ENCODE results near the gene TSPAN11. TPM values are rescaled to one million over a fixed set of nuclear protein-coding genes. Genes with fewer than 3 reads are reported as not detected.

TSPAN11 gene
- total and polyA plus RNA-seq, 4 donors = 0.13 to 1.2 (median 0.44) TPM

- TF ChIP-seq EGR1 (IDR thresholded peaks at IDR 0.05; ENCODE audit: low read depth in 2 of 2) = no peak
- TF ChIP-seq FOXA1 (IDR thresholded peaks at IDR 0.05) = no peak
Measured at GRCh38 chr12:31021181-31021580, 94.6 kb downstream of the TSPAN11 start (continued).

GRCh38 chr12:31021809-31022494 is 95.4 kb downstream of the TSPAN11 start:
- TF ChIP-seq SP1 (IDR thresholded peaks at IDR 0.05) (no peak), REST (IDR thresholded peaks at IDR 0.05) (no peak), CTCF (IDR thresholded peaks at IDR 0.05; ENCODE audit: low read depth, low read length, missing input control) (no peak), FOXA2 (IDR thresholded peaks at IDR 0.05) (no peak), MAX (IDR thresholded peaks at IDR 0.05) (no peak), NR2F2 (IDR thresholded peaks at IDR 0.05) (no peak), TAF1 (conservative IDR thresholded peaks at IDR 0.05) (no peak), RAD21 (IDR thresholded peaks at IDR 0.05) (no peak)
- no peak for DNase-seq (ENCODE audit: low spot score)
- 64% methylated on average over 4 of the region's 4 CpGs for WGBS

GRCh38 chr12:31023271-31023724 is 96.8 kb downstream of the TSPAN11 start:
- TF ChIP-seq GABPA (IDR thresholded peaks at IDR 0.05 in 1 of 2, conservative IDR thresholded peaks at IDR 0.05 in 1 of 2) (no peak), RAD21 (IDR thresholded peaks at IDR 0.05) (no peak), ZBTB33 (IDR thresholded peaks at IDR 0.05) (no peak), SP1 (IDR thresholded peaks at IDR 0.05) (no peak), ATF3 (IDR thresholded peaks at IDR 0.05) (no peak), MAX (IDR thresholded peaks at IDR 0.05) (no peak), RXRA (IDR thresholded peaks at IDR 0.05) (no peak), EGR1 (IDR thresholded peaks at IDR 0.05; ENCODE audit: low read depth in 2 of 2) (no peak), FOXA2 (IDR thresholded peaks at IDR 0.05) (no peak), FOXA1 (IDR thresholded peaks at IDR 0.05) (no peak), YY1 (IDR thresholded peaks at IDR 0.05) (no peak)
- Histone ChIP-seq H3K27ac (ENCODE audit: low read depth in 1 of 2, low read length in 2 of 2) (no peak overlapping the region), H3K36me3 (ENCODE audit: control insufficient read depth in 4 of 4, insufficient read depth in 3 of 4, low read depth in 1 of 4, low read length in 3 of 4) (no peaks in the 10 kb centered on the region), H3K4me1 (ENCODE audit: control insufficient read depth in 4 of 4, insufficient read depth in 4 of 4, low read length in 3 of 4) (no peaks in the 10 kb centered on the region), H3K4me3 (ENCODE audit: low read depth in 1 of 3, low read length in 3 of 3) (no peak overlapping the region), H3K27me3 (ENCODE audit: control insufficient read depth in 4 of 4, insufficient read depth in 4 of 4, low read length in 3 of 4) (no peaks in the 10 kb centered on the region), H3K9ac (ENCODE audit: low read depth in 1 of 2, low read length in 2 of 2) (no peak overlapping the region), H3K9me3 (ENCODE audit: control insufficient read depth in 4 of 4, low read length in 3 of 4) (no peaks in the 10 kb centered on the region)
- WGBS = 90% methylated on average over 11 of the region's 11 CpGs
- peak; percentile 27 for DNase-seq (ENCODE audit: low spot score)

More at GRCh38 chr12:31021809-31022494, 95.4 kb downstream of the TSPAN11 start:
- H3K9ac ChIP-seq (ENCODE audit: low read depth in 1 of 2, low read length in 2 of 2) = no peak overlapping the region
- H3K9me3 ChIP-seq (ENCODE audit: control insufficient read depth in 4 of 4, low read length in 3 of 4) = no peaks in the 10 kb centered on the region
- H3K4me1 ChIP-seq (ENCODE audit: control insufficient read depth in 4 of 4, insufficient read depth in 4 of 4, low read length in 3 of 4) = no peaks in the 10 kb centered on the region
- no peak overlapping the region for H3K27ac ChIP-seq (ENCODE audit: low read depth in 1 of 2, low read length in 2 of 2)
- no peak overlapping the region for H3K4me3 ChIP-seq (ENCODE audit: low read depth in 1 of 3, low read length in 3 of 3)
- H3K36me3 ChIP-seq (ENCODE audit: control insufficient read depth in 4 of 4, insufficient read depth in 3 of 4, low read depth in 1 of 4, low read length in 3 of 4) = no peaks in the 10 kb centered on the region
- H3K27me3 ChIP-seq (ENCODE audit: control insufficient read depth in 4 of 4, insufficient read depth in 4 of 4, low read length in 3 of 4) = no peaks in the 10 kb centered on the region
